K562 (cell line): ENCODE data around the gene ASCC1. TPM values are rescaled to one million over a fixed set of nuclear protein-coding genes. Genes with fewer than 3 reads are reported as not detected.
A peak's percentile ranks its signal among the peaks of the same experiment; 100 is the strongest.

ENCODE experiments used
- ATF7 ChIP-seq: fragments of 450-650 bp; IDR thresholded peaks from 2 replicates; pipeline ENCODE4 v1.7.1; 2014; ENCODE audit warnings: mild to moderate bottlenecking, moderate library complexity
- BDP1 ChIP-seq: IDR thresholded peaks from 3 replicates; pipeline ENCODE4 v1.6.1; 2011; ENCODE audit not compliant: insufficient read length, insufficient read depth
- CXXC5 ChIP-seq: fragments of 250-450 bp; sonication (Bioruptor Pico); IDR thresholded peaks from 2 replicates; pipeline ENCODE4 v1.8.0; 2022; ENCODE audit warnings: inconsistent platforms, mild to moderate bottlenecking, moderate library complexity
- DMBX1 ChIP-seq: fragments of 250-450 bp; sonication (Bioruptor Pico); IDR thresholded peaks from 2 replicates; pipeline ENCODE4 v1.8.0; 2022; ENCODE audit warnings: inconsistent platforms, mild to moderate bottlenecking, moderate library complexity, borderline replicate concordance
- ETV1 ChIP-seq: fragments of 450-650 bp; conservative IDR thresholded peaks from 2 replicates; pipeline ENCODE4 v1.6.1; 2016; ENCODE audit warnings: missing genetic modification characterization, control low read depth, low read depth, missing compliant biosample characterization
- IRF1 ChIP-seq: sonication (generic); formaldehyde crosslinking; IDR thresholded peaks from 2 replicates; pipeline ENCODE4 v1.8.0; 2022; ENCODE audit warnings: missing genetic modification reagents, mild to moderate bottlenecking, borderline replicate concordance
- KAT2B ChIP-seq: IDR thresholded peaks from one replicate; pipeline ENCODE4 v1.6.1; 2012; ENCODE audit warnings: low read depth, mild to moderate bottlenecking, control low read depth, inconsistent platforms, low read length, moderate library complexity
- NFIC ChIP-seq: fragments of 450-650 bp; IDR thresholded peaks from 2 replicates; pipeline ENCODE4 v1.6.1; 2017; ENCODE audit warnings: mild to moderate bottlenecking, inconsistent platforms
- NONO ChIP-seq, 2 experiments: fragments of 200-400 bp in 1 of 2; fragments of 450-650 bp in 1 of 2; formaldehyde crosslinking in 1 of 2; IDR thresholded peaks; 2 replicates each; pipeline ENCODE4 v1.6.1; 2017; ENCODE audit warnings: low read depth in 2 of 2, mild to moderate bottlenecking in 2 of 2, moderate library complexity in 2 of 2, low read length in 1 of 2
- PHF21A ChIP-seq: fragments of 450-650 bp; IDR thresholded peaks from 2 replicates; pipeline ENCODE4 v1.6.1; 2017; ENCODE audit warnings: low read depth, borderline replicate concordance
- RBM15 ChIP-seq: fragments of 200-400 bp; formaldehyde crosslinking; IDR thresholded peaks from 2 replicates; pipeline ENCODE4 v1.6.1; 2018; ENCODE audit warnings: mild to moderate bottlenecking, low read length, moderate library complexity; ENCODE audit not compliant: insufficient read depth
- SMARCC2 ChIP-seq: fragments of 450-650 bp; IDR thresholded peaks from 2 replicates; pipeline ENCODE4 v1.6.1; 2017; ENCODE audit warnings: antibody characterized with exemption, moderate library complexity, mild to moderate bottlenecking, low read depth
- TAF1 ChIP-seq: IDR thresholded peaks from 2 replicates; pipeline ENCODE4 v1.6.1; 2011; ENCODE audit warnings: mild to moderate bottlenecking, low read length, moderate library complexity; ENCODE audit not compliant: insufficient read depth, control insufficient read depth, severe bottlenecking; ENCODE audit errors: extremely low read depth
- U2AF1 ChIP-seq: fragments of 200-400 bp; formaldehyde crosslinking; optimal IDR thresholded peaks from 2 replicates; pipeline ENCODE3; 2017; ENCODE audit warnings: mild to moderate bottlenecking, low read depth, low read length, moderate library complexity
- ZC3H4 ChIP-seq: sonication (generic); formaldehyde crosslinking; IDR thresholded peaks from 2 replicates; pipeline ENCODE4 v1.9.0; 2021; ENCODE audit warnings: missing genetic modification reagents, borderline replicate concordance
- ZFP30 ChIP-seq: fragments of 250-450 bp; sonication (Bioruptor Pico); IDR thresholded peaks from 2 replicates; pipeline ENCODE4 v1.8.0; 2022; ENCODE audit warnings: moderate library complexity, mild to moderate bottlenecking, inconsistent platforms, borderline replicate concordance
- ZFPM2 ChIP-seq: fragments of 250-450 bp; sonication (Bioruptor Pico); IDR thresholded peaks from 2 replicates; pipeline ENCODE4 v1.5.1; 2022; ENCODE audit warnings: mild to moderate bottlenecking
- ZFX ChIP-seq: sonication (generic); formaldehyde crosslinking; IDR thresholded peaks from 2 replicates; pipeline ENCODE4 v1.8.0; 2022; ENCODE audit warnings: mild to moderate bottlenecking, missing genetic modification reagents, moderate library complexity
- ZNF75A ChIP-seq: fragments of 450-650 bp; formaldehyde crosslinking; IDR thresholded peaks from 2 replicates; pipeline ENCODE4 v1.4.0; 2020; ENCODE audit warnings: mild to moderate bottlenecking
- ZNF76 ChIP-seq: fragments of 250-450 bp; sonication (Bioruptor Pico); IDR thresholded peaks from 2 replicates; pipeline ENCODE4 v1.4.0; 2020; ENCODE audit warnings: mild to moderate bottlenecking, moderate library complexity, borderline replicate concordance
- polyA plus RNA-seq, 8 experiments: library from polyadenylated mRNA; depleted of rRNA in 4 of 8; stranded (reverse) in 5 of 8; unstranded in 3 of 8; fragments of >200 nt; fragmentation: Nextera tagmentation in 2 of 8; fragmentation: Illumina TruSeq in 1 of 8; extraction: Ambion mirVana in 2 of 8; extraction: Trizol in 1 of 8; gene quantifications; 2 replicates each; pipeline versions ENCODE4 v1.2.1 to v1.2.3, GENCODE V29; 2011 to 2014; ENCODE audit warnings: inconsistent platforms in 1 of 8, missing spikeins in 1 of 8
- total RNA-seq, 7 experiments: library from RNA; depleted of rRNA in 6 of 7; stranded (reverse); fragments of >200 nt in 6 of 7; fragmentation: Illumina TruSeq in 2 of 7; extraction: Trizol in 2 of 7; gene quantifications; 2 replicates each; pipeline versions ENCODE4 v1.2.1 to v1.2.3, GENCODE V29; 2011 to 2021; ENCODE audit warnings: low replicate concordance in 1 of 7
- TF ChIP-seq, protein P1 (sequence below): IDR thresholded peaks from 2 replicates; pipeline ENCODE4 v1.6.1; 2011; ENCODE audit warnings: borderline replicate concordance, low read depth, mild to moderate bottlenecking, moderate library complexity, low read length; ENCODE audit not compliant: insufficient read depth, poor library complexity, severe bottlenecking
- TF ChIP-seq, protein P2 (sequence below): fragments of 150-350 bp; IDR thresholded peaks from 2 replicates; pipeline ENCODE4 v1.6.1; 2014; ENCODE audit warnings: low read depth, mild to moderate bottlenecking, low read length, borderline replicate concordance

The ASCC1 gene
- total and polyA plus RNA-seq, 9 of the 15 experiments (the other 6 are each of a cell fraction or from before 2014, with no cell fraction given), result 31.7 to 73.3 (median 52.8) TPM

GRCh38 chr10:72245949-72246525 is 30.0 kb upstream of the ASCC1 start (continued):
- TF ChIP-seq PHF21A, result no peak
- TF ChIP-seq CXXC5 (CRISPR knock-in tag), result peak; percentile 7; the same call in 1 of the 2 replicates
- TF ChIP-seq, protein P1, sequence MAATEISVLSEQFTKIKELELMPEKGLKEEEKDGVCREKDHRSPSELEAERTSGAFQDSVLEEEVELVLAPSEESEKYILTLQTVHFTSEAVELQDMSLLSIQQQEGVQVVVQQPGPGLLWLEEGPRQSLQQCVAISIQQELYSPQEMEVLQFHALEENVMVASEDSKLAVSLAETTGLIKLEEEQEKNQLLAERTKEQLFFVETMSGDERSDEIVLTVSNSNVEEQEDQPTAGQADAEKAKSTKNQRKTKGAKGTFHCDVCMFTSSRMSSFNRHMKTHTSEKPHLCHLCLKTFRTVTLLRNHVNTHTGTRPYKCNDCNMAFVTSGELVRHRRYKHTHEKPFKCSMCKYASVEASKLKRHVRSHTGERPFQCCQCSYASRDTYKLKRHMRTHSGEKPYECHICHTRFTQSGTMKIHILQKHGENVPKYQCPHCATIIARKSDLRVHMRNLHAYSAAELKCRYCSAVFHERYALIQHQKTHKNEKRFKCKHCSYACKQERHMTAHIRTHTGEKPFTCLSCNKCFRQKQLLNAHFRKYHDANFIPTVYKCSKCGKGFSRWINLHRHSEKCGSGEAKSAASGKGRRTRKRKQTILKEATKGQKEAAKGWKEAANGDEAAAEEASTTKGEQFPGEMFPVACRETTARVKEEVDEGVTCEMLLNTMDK, result no peak
- 0 out of 2 replicates have a peak, but pooled peaks have one; percentile 61 for TF ChIP-seq ZNF76
- TF ChIP-seq ZFPM2 (CRISPR knock-in tag), result no peak
- TF ChIP-seq NFIC, result peak; percentile 41; the same call in 1 of the 2 replicates
- TF ChIP-seq ATF7, result no peak; the same call in 1 of the 2 replicates
- TF ChIP-seq RBM15, result no peak
- no peak for TF ChIP-seq BDP1
- TF ChIP-seq NONO (IDR thresholded peaks at IDR 0.05; ENCODE audit: low read depth in 2 of 2, low read length in 1 of 2), result no peak
- no peak for TF ChIP-seq KAT2B
- TF ChIP-seq, protein P2, sequence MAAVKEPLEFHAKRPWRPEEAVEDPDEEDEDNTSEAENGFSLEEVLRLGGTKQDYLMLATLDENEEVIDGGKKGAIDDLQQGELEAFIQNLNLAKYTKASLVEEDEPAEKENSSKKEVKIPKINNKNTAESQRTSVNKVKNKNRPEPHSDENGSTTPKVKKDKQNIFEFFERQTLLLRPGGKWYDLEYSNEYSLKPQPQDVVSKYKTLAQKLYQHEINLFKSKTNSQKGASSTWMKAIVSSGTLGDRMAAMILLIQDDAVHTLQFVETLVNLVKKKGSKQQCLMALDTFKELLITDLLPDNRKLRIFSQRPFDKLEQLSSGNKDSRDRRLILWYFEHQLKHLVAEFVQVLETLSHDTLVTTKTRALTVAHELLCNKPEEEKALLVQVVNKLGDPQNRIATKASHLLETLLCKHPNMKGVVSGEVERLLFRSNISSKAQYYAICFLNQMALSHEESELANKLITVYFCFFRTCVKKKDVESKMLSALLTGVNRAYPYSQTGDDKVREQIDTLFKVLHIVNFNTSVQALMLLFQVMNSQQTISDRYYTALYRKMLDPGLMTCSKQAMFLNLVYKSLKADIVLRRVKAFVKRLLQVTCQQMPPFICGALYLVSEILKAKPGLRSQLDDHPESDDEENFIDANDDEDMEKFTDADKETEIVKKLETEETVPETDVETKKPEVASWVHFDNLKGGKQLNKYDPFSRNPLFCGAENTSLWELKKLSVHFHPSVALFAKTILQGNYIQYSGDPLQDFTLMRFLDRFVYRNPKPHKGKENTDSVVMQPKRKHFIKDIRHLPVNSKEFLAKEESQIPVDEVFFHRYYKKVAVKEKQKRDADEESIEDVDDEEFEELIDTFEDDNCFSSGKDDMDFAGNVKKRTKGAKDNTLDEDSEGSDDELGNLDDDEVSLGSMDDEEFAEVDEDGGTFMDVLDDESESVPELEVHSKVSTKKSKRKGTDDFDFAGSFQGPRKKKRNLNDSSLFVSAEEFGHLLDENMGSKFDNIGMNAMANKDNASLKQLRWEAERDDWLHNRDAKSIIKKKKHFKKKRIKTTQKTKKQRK, result no peak
- TF ChIP-seq U2AF1, result no peak
- TF ChIP-seq IRF1 (CRISPR knock-in tag), result no peak
- TF ChIP-seq ZFX, result peak; percentile 32; the same call in 1 of the 2 replicates
- TF ChIP-seq SMARCC2, result no peak
- no peak for TF ChIP-seq DMBX1 (CRISPR knock-in tag)
- TF ChIP-seq ZNF75A, result 0 out of 2 replicates have a peak, but pooled peaks have one; percentile 15
- no peak for TF ChIP-seq ETV1
- no peak for TF ChIP-seq ZFP30 (CRISPR knock-in tag)
- no peak for TF ChIP-seq ZC3H4
- no peak for TF ChIP-seq TAF1
